NB4 (cell line): Measurements from ENCODE around the gene ZNF665.

Experiments used
- MYC ChIP-seq: IDR thresholded peaks from 2 replicates; pipeline ENCODE4 v1.6.1; 2011; ENCODE audit warnings: low read depth, low read length
- POLR2A ChIP-seq: IDR thresholded peaks from 2 replicates; pipeline ENCODE4 v1.6.1; 2011; ENCODE audit warnings: mild to moderate bottlenecking; ENCODE audit not compliant: insufficient read length; ENCODE audit errors: extremely low read depth
- TF ChIP-seq, protein P1 (sequence below): IDR thresholded peaks from one replicate; pipeline ENCODE4 v1.5.1; 2012; ENCODE audit warnings: low read depth, low read length
- TF ChIP-seq, protein P2 (sequence below): IDR thresholded peaks from 2 replicates; pipeline ENCODE4 v1.6.1; 2011; ENCODE audit warnings: low read depth, low read length

DNA sequence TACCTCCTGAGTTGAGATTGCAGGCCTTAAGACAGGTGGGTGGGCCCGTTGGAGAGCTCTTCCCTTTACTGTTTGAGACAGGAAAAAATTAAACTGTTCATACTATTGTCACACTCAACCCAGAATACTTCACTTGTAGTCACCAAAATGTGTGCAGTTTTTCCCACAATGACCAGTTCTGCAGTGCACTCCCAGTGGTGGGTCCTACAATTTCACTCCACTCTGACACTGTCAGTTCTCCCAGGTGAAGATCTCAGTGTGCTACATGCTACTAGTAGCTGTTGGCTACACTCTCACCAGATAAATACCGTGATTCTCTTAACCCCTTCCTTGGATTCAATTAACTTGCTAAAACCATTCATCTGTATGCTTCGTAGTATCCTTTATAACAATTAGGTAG is 2.9 kb downstream of the ZNF665 start:
- TF ChIP-seq, protein P1, sequence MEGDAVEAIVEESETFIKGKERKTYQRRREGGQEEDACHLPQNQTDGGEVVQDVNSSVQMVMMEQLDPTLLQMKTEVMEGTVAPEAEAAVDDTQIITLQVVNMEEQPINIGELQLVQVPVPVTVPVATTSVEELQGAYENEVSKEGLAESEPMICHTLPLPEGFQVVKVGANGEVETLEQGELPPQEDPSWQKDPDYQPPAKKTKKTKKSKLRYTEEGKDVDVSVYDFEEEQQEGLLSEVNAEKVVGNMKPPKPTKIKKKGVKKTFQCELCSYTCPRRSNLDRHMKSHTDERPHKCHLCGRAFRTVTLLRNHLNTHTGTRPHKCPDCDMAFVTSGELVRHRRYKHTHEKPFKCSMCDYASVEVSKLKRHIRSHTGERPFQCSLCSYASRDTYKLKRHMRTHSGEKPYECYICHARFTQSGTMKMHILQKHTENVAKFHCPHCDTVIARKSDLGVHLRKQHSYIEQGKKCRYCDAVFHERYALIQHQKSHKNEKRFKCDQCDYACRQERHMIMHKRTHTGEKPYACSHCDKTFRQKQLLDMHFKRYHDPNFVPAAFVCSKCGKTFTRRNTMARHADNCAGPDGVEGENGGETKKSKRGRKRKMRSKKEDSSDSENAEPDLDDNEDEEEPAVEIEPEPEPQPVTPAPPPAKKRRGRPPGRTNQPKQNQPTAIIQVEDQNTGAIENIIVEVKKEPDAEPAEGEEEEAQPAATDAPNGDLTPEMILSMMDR = no peak
- TF ChIP-seq POLR2A = no peak
- TF ChIP-seq, protein P2, sequence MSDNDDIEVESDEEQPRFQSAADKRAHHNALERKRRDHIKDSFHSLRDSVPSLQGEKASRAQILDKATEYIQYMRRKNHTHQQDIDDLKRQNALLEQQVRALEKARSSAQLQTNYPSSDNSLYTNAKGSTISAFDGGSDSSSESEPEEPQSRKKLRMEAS = no peak
- TF ChIP-seq MYC = no peak
